HEK293T (cell line): ENCODE measurements around the gene CCNQ.

Source experiments
- CTCF ChIA-PET: fragments of 350-600 bp; formaldehyde crosslinking; extraction: SDS; loops from one replicate; lab custom pipeline; 2021; ENCODE audit warnings: antibody characterized with exemption, inconsistent platforms; lab: Yijun Ruan, JAX
- POLR2A ChIA-PET: fragments of 350-600 bp; formaldehyde crosslinking; extraction: SDS; loops from one replicate; lab custom pipeline; 2020; ENCODE audit warnings: antibody characterized with exemption, inconsistent platforms; lab: Yijun Ruan, JAX
- DNase-seq: peaks from one replicate; pipeline ENCODE4 v3.0.0; 2012; ENCODE audit warnings: mixed read lengths; ENCODE audit errors: extremely low spot score
- ARNT ChIP-seq: fragments of 450-650 bp; IDR thresholded peaks from 2 replicates; pipeline ENCODE4 v1.6.1; 2017; ENCODE audit warnings: mild to moderate bottlenecking
- BHLHE40 ChIP-seq: fragments of 450-650 bp; IDR thresholded peaks from 2 replicates; pipeline ENCODE4 v1.6.1; 2016; ENCODE audit warnings: mild to moderate bottlenecking, moderate library complexity, borderline replicate concordance
- CTBP1 ChIP-seq: fragments of 450-650 bp; IDR thresholded peaks from 2 replicates; pipeline ENCODE4 v1.6.1; 2016; ENCODE audit warnings: borderline replicate concordance
- ELF4 ChIP-seq: fragments of 450-650 bp; IDR thresholded peaks from 2 replicates; pipeline ENCODE4 v1.6.1; 2017; ENCODE audit warnings: antibody characterized with exemption
- FOXA1 ChIP-seq: fragments of 450-650 bp; IDR thresholded peaks from 2 replicates; pipeline ENCODE4 v1.6.1; 2016; ENCODE audit warnings: mild to moderate bottlenecking
- FOXK2 ChIP-seq: fragments of 450-650 bp; IDR thresholded peaks from 2 replicates; pipeline ENCODE4 v1.6.1; 2016; ENCODE audit warnings: mild to moderate bottlenecking
- FOXM1 ChIP-seq: fragments of 450-650 bp; IDR thresholded peaks from 2 replicates; pipeline ENCODE4 v1.6.1; 2017; ENCODE audit warnings: mild to moderate bottlenecking, borderline replicate concordance
- HDGF ChIP-seq: fragments of 450-650 bp; IDR thresholded peaks from 2 replicates; pipeline ENCODE4 v1.6.1; 2017; ENCODE audit warnings: antibody characterized with exemption, borderline replicate concordance
- L3MBTL2 ChIP-seq: fragments of 450-650 bp; conservative IDR thresholded peaks from 2 replicates; pipeline ENCODE4 v1.6.1; 2016; ENCODE audit warnings: mild to moderate bottlenecking
- LEF1 ChIP-seq: fragments of 450-650 bp; IDR thresholded peaks from 2 replicates; pipeline ENCODE4 v1.6.1; 2017; ENCODE audit warnings: mild to moderate bottlenecking, borderline replicate concordance
- NFRKB ChIP-seq: fragments of 450-650 bp; IDR thresholded peaks from 2 replicates; pipeline ENCODE4 v1.6.1; 2016; ENCODE audit warnings: mild to moderate bottlenecking, moderate library complexity
- PKNOX1 ChIP-seq: fragments of 450-650 bp; IDR thresholded peaks from 2 replicates; pipeline ENCODE4 v1.6.1; 2016
- SP1 ChIP-seq: fragments of 450-650 bp; IDR thresholded peaks from 2 replicates; pipeline ENCODE4 v1.6.1; 2017
- SUZ12 ChIP-seq: fragments of 450-650 bp; IDR thresholded peaks from 2 replicates; pipeline ENCODE4 v1.6.1; 2016; ENCODE audit warnings: mild to moderate bottlenecking
- TARDBP ChIP-seq: fragments of 450-650 bp; IDR thresholded peaks from 2 replicates; pipeline ENCODE4 v1.6.1; 2016
- ZNF384 ChIP-seq: fragments of 450-650 bp; IDR thresholded peaks from 2 replicates; pipeline ENCODE4 v1.6.1; 2016

The CCNQ gene

DNA sequence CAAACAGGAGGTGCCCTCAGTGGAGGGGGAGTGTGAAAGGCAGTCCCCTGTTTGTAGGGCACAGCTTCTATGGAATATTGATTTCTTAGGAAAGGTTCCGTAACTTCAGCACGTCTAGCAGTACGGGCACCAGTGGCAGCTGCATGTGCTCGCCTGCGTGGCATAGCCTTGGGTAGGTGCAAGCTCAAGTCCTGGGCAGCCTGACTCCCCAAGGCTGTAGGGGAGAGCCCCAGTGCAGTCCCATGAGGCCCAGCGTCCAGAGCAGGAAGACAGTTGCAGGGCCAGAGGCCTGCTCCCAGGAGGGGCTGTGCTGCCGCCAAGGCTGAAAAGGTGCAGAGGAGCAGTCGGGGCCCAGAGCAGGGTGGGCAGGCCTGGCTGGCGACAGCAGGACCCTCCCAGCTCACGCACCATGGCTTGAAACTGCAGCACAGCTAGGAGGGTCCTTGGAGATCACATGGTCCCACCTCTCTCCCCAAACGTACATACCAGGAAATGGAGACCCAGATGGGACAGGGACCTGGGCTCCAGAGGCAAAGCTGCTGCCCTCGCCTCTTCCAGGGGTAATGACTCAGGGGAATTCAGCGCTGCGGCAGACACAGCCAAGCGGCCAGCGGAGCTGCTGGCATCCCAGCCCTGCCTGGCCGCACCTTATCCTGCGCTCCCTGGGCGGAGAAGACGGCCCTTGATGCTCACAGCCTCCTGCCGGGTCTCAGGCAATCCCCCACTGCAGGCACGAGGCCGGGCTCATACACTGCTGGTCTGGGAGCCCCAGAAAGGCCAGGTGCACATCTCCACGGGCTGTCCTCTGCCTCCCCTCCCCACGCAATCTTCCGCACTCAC, 42.0 kb upstream of the CCNQ start:
- CTCF ChIA-PET = no interaction called here
- no peak for TF ChIP-seq CTBP1
- TF ChIP-seq ZNF384 = no peak
- no peak for TF ChIP-seq ELF4
- no peak for TF ChIP-seq FOXM1
- TF ChIP-seq SUZ12 = no peak
- TF ChIP-seq HDGF = no peak
- TF ChIP-seq SP1 = no peak
- TF ChIP-seq BHLHE40 = no peak
- TF ChIP-seq PKNOX1 = no peak
- TF ChIP-seq L3MBTL2 = no peak
- POLR2A ChIA-PET = no interaction called here
- no peak for DNase-seq

DNA sequence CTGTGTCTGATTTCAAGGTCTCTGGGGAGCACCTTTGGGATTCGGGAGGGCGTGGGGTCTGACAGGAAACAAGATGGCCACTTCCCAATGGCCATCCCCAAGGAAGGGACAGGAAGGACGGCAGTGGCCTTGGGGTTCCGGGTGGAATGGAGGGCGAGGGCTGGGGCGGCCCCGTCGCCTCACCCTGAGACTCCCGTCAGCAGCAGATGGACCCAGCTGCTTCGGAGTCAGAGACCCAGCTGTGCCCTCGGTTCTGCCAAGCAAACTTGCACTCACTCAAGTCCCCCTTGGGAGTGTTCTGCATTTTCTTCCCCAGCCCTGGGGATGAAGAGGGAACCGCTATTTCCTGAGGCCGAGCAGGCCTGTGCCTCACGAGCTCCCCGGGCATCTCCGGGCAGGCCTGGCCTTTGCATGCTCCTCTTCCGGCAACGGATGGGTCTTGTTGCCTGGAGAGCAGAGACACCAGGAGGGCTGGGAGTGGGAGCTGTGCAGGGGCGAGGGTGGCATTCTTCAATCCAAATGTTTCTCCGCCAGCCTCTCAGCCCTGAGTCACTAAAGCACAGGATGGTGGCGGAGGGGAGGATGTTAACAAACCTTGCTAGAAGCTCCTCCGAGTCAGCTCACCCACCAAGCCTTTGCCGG, 41.2 kb upstream of the CCNQ start:
- TF ChIP-seq ELF4 = no peak
- ChIA-PET CTCF (no interaction called here), POLR2A (no interaction called here)
- no peak for DNase-seq

- CTCF ChIA-PET = no interaction called here
- TF ChIP-seq ELF4 (no peak), FOXA1 (no peak), ZNF384 (no peak), CTBP1 (no peak), BHLHE40 (no peak)
These were observed 40.5 kb upstream of the CCNQ start for GRCh38 chrX:153639177-153640044.

DNA sequence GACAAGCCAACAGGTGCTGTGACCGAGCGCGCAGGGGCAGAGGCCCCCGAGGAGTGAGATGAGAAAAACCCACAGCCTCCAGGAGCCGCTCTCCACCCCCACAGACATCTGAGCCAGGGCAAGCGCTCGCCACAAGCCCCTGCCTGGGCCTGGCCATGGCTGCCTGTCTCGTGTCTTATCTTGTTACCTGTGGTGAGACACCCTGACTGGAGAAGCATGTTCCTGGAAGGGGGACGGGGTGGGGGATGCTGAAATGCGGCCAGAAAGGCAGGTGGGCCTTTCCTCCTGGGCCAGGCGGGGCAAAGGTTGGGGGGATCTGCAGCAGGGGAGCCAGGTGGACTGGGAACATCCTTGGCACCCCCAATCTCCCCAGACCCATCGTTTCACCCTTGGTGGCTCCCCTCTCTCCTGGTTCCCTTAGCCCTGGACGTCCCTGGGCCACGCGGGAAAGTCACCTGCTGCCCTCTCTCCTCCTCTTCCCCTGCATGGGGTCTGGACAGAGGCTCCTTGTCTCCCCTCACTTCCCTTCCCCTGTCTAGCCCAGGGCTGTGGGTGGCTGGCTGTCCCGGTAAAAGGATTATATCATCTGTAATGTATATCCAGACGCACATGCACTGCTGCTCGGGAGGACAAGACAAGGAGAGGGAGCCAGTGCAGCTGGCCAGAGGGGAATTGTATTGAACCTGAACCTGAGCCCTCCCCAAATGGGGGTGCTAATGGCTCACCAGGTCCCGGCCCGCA, 39.7 kb upstream of the CCNQ start:
- ChIA-PET POLR2A (no interaction called here), CTCF (no interaction called here)
- DNase-seq = no peak
- no peak for TF ChIP-seq FOXA1
- no peak for TF ChIP-seq ARNT
- TF ChIP-seq SP1 = no peak
- TF ChIP-seq FOXM1 = no peak
- TF ChIP-seq ZNF384 = no peak
- no peak for TF ChIP-seq SUZ12
- TF ChIP-seq LEF1 = no peak
- TF ChIP-seq ELF4 = no peak
- TF ChIP-seq CTBP1 = no peak
- no peak for TF ChIP-seq PKNOX1
- no peak for TF ChIP-seq HDGF

More at GRCh38 chrX:153639177-153640044, 40.5 kb upstream of the CCNQ start:
- no peak for DNase-seq
- POLR2A ChIA-PET = no interaction called here

GRCh38 chrX:153638041-153638371, 39.1 kb upstream of the CCNQ start:
- DNase-seq = no peak
- ChIA-PET POLR2A (no interaction called here), CTCF (interaction anchor here (2.6 kb wide), 1 partner anchor 30 kb away, joined by 11 read pairs; no protein-coding TSS in a partner anchor)
- no peak for TF ChIP-seq CTBP1
- no peak for TF ChIP-seq SP1
- TF ChIP-seq L3MBTL2 = no peak
- no peak for TF ChIP-seq ARNT
- no peak for TF ChIP-seq ZNF384
- TF ChIP-seq SUZ12 = no peak
- no peak for TF ChIP-seq FOXK2

DNA sequence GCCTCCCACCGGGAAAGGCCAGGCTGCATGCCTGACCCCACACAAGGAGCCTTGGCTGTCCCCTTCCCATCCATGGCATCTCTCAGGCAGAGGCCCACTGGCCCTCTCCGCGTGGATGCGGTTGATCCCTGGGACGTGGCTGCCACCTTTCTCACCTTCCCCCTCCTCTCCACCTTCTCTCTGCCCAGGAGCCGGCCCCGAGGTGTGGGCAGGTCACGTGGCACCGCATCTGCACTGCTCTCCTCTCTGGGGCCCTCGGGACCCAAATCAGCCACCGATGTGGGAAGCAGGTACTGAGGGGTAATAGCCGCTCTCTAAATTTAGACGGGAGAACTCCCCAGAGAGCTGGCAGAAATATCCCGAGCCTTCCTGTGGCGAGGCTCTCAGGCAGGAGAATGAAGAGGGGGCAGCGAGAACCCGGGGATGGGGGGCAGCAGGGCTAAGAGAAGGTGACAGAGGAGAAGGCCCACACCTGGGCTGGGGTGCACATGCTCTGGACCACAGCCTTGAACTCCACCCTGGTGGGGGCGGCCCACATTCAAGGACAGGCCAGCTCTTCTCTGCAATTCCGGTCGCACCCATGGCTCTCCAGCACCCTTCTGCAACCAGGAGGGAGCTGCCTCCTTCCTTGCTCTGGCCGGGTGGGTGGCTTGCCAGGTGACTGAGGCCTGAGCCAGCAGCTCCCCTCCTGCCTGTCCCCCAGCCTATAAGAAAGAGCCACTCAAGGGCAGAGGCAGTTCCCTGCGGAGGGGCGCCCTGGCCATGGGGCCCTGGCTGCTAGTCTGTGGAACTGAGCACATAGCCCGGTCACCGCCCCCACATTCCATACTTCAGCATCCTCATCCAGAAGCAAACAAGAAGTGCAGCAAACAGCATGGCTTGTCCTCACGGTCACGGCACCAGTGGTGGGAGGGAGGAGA, 38.4 kb upstream of the CCNQ start:
- ChIA-PET CTCF (interaction anchor here (2.1 to 2.6 kb wide), 3 partner anchors 14 to 30 kb away, joined by 9 to 12 read pairs (median 11); no protein-coding TSS in a partner anchor), POLR2A (no interaction called here)
- no peak for DNase-seq
- TF ChIP-seq PKNOX1 = no peak
- no peak for TF ChIP-seq HDGF
- TF ChIP-seq ELF4 = no peak
- no peak for TF ChIP-seq NFRKB
- TF ChIP-seq CTBP1 = no peak
- TF ChIP-seq ZNF384 = no peak
- TF ChIP-seq LEF1 = no peak
- no peak for TF ChIP-seq SUZ12
- TF ChIP-seq SP1 = no peak
- TF ChIP-seq FOXK2 = no peak
- TF ChIP-seq TARDBP = no peak
- no peak for TF ChIP-seq L3MBTL2
- TF ChIP-seq BHLHE40 = no peak
- no peak for TF ChIP-seq FOXM1
- no peak for TF ChIP-seq ARNT
- TF ChIP-seq FOXA1 = no peak
